H1 (cell line): ENCODE data around the gene COL19A1. TPM values are rescaled to one million over a fixed set of nuclear protein-coding genes. Genes with fewer than 3 reads are reported as not detected.

Experiments
- CTCF ChIA-PET: fragments of 300-600 bp; sonication (Branson Sonifier 250); formaldehyde crosslinking; loops from one replicate; lab custom pipeline; 2021; ENCODE audit not compliant: partially characterized antibody; lab: Charles Lee
- POLR2A ChIA-PET: fragments of 300-600 bp; sonication (Branson Sonifier 250); formaldehyde crosslinking; loops from one replicate; lab custom pipeline; 2021; ENCODE audit warnings: inconsistent platforms; ENCODE audit not compliant: partially characterized antibody; lab: Charles Lee
- DNase-seq, 2 experiments: peaks; one replicate each; pipeline versions ENCODE4 v3.0.0 to v3.0.0-alpha.2; 2010 to 2022; ENCODE audit warnings: low spot score in 2 of 2, low read depth in 1 of 2, mixed read lengths in 1 of 2
- FAIRE-seq: peaks from 2 replicates; lab custom pipeline; 2011; peaks lifted over from hg19 to GRCh38; lab: Jason Lieb, UNC
- H2AFZ ChIP-seq: 2 replicates; pipeline ENCODE4 v1.8.1; 2012; ENCODE audit warnings: low read length, inconsistent platforms
- H2AK5ac ChIP-seq: 2 replicates; pipeline ENCODE4 v1.6.1; 2013; ENCODE audit warnings: low read depth, low read length
- H2BK120ac ChIP-seq: replicated peaks from 2 replicates; pipeline ENCODE3; 2013; ENCODE audit warnings: low read depth, low read length, inconsistent platforms
- H2BK12ac ChIP-seq: 2 replicates; pipeline ENCODE4 v1.6.1; 2013; ENCODE audit warnings: low read depth, low read length
- H2BK15ac ChIP-seq: 2 replicates; pipeline ENCODE4 v1.6.1; 2013; ENCODE audit warnings: low read length
- H2BK20ac ChIP-seq: 2 replicates; pipeline ENCODE4 v1.6.1; 2013; ENCODE audit warnings: low read length
- H2BK5ac ChIP-seq: 2 replicates; pipeline ENCODE4 v1.6.1; 2013; ENCODE audit warnings: low read depth, low read length
- H3K14ac ChIP-seq: 2 replicates; pipeline ENCODE4 v1.6.1; 2013; ENCODE audit warnings: inconsistent platforms; ENCODE audit not compliant: insufficient read length
- H3K18ac ChIP-seq: 2 replicates; pipeline ENCODE4 v1.6.1; 2013; ENCODE audit warnings: low read length; ENCODE audit errors: extremely low read depth
- H3K23ac ChIP-seq: 2 replicates; pipeline ENCODE4 v1.6.1; 2013; ENCODE audit warnings: inconsistent platforms; ENCODE audit not compliant: insufficient read length
- H3K23me2 ChIP-seq: 2 replicates; pipeline ENCODE4 v1.6.1; 2013; ENCODE audit warnings: low read depth, low read length
- H3K27ac ChIP-seq: 2 replicates; pipeline ENCODE4 v1.6.1; 2011; ENCODE audit warnings: low read depth, low read length, inconsistent platforms
- H3K27me3 ChIP-seq, 4 experiments: replicated peaks in 1 of 4; 1 replicate in 1 of 4; 2 replicates in 3 of 4; pipeline versions ENCODE4 v1.6.1 to v1.8.1; 2011 to 2013; ENCODE audit warnings: low read length in 3 of 4, mild to moderate bottlenecking in 3 of 4, inconsistent platforms in 2 of 4, mixed read lengths in 2 of 4, moderate library complexity in 1 of 4; ENCODE audit not compliant: control insufficient read depth in 3 of 4, insufficient read depth in 3 of 4; ENCODE audit errors: extremely low read depth in 1 of 4
- H3K36me3 ChIP-seq, 4 experiments: 2 replicates each; pipeline versions ENCODE4 v1.6.1 to v1.8.1; 2011 to 2013; ENCODE audit warnings: mild to moderate bottlenecking in 4 of 4, low read length in 3 of 4, moderate library complexity in 2 of 4, control low read depth in 1 of 4, inconsistent platforms in 1 of 4; ENCODE audit not compliant: insufficient read depth in 4 of 4, control insufficient read depth in 2 of 4
- H3K4ac ChIP-seq: replicated peaks from 2 replicates; pipeline ENCODE3; 2013; ENCODE audit warnings: low read length, low read depth, mixed read lengths, inconsistent platforms; ENCODE audit not compliant: insufficient read length
- H3K4me1 ChIP-seq, 4 experiments: replicated peaks in 1 of 4; 1 replicate in 1 of 4; 2 replicates in 3 of 4; pipeline versions ENCODE4 v1.6.1 to v1.8.1; 2011 to 2013; ENCODE audit warnings: low read length in 3 of 4, inconsistent platforms in 2 of 4, mixed read lengths in 1 of 4; ENCODE audit not compliant: insufficient read depth in 4 of 4, control insufficient read depth in 3 of 4
- H3K4me2 ChIP-seq, 2 experiments: 2 replicates each; pipeline versions ENCODE4 v1.6.1 to v1.8.1; 2011 to 2013; ENCODE audit warnings: low read depth in 2 of 2, low read length in 2 of 2, control low read depth in 1 of 2, inconsistent platforms in 1 of 2, mild to moderate bottlenecking in 1 of 2; ENCODE audit not compliant: insufficient read depth in 1 of 2
- H3K4me3 ChIP-seq, 4 experiments: fragments of 200-600, 300-600 bp in 1 of 4; sonication (generic), shearing (Covaris generic), sonication (Bioruptor Twin) in 1 of 4; 2 replicates each; pipeline versions ENCODE4 v1.5.1 to v1.8.1; 2011 to 2016; ENCODE audit warnings: low read length in 4 of 4, low read depth in 3 of 4, control low read depth in 2 of 4, inconsistent platforms in 2 of 4, mild to moderate bottlenecking in 2 of 4, mixed read lengths in 1 of 4, moderate library complexity in 1 of 4; ENCODE audit not compliant: insufficient read depth in 2 of 4; ENCODE audit errors: extremely low read depth in 1 of 4
- H3K56ac ChIP-seq: replicated peaks from 2 replicates; pipeline ENCODE3; 2013; ENCODE audit warnings: low read depth, mild to moderate bottlenecking, mixed read lengths, low read length, inconsistent platforms; ENCODE audit not compliant: insufficient read length
- H3K79me1 ChIP-seq: 2 replicates; pipeline ENCODE4 v1.6.1; 2013; ENCODE audit warnings: low read depth, low read length, control low read depth
- H3K79me2 ChIP-seq, 2 experiments: 2 replicates each; pipeline versions ENCODE4 v1.6.1 to v1.8.1; 2012 to 2013; ENCODE audit warnings: low read length in 2 of 2, mild to moderate bottlenecking in 2 of 2, inconsistent platforms in 1 of 2; ENCODE audit not compliant: insufficient read depth in 2 of 2, control insufficient read depth in 1 of 2
- H3K9ac ChIP-seq, 4 experiments: replicated peaks in 1 of 4; 1 replicate in 1 of 4; 2 replicates in 3 of 4; pipeline versions ENCODE4 v1.6.1 to v1.8.1; 2011 to 2013; ENCODE audit warnings: low read depth in 3 of 4, low read length in 3 of 4, control low read depth in 2 of 4, mild to moderate bottlenecking in 2 of 4, moderate library complexity in 2 of 4, inconsistent platforms in 1 of 4; ENCODE audit errors: extremely low read depth in 1 of 4
- H3K9me3 ChIP-seq, 2 experiments: 2 replicates each; pipeline versions ENCODE4 v1.6.1 to v1.8.1; 2012 to 2013; ENCODE audit warnings: mild to moderate bottlenecking in 2 of 2, moderate library complexity in 2 of 2, control low read depth in 1 of 2, inconsistent platforms in 1 of 2, low read depth in 1 of 2, low read length in 1 of 2, mixed read lengths in 1 of 2; ENCODE audit not compliant: insufficient read depth in 2 of 2
- H4K20me1 ChIP-seq, 2 experiments: replicated peaks in 1 of 2; 2 replicates each; pipeline versions ENCODE3 to v1.8.1; 2011 to 2013; ENCODE audit warnings: inconsistent platforms in 2 of 2, low read length in 2 of 2, mild to moderate bottlenecking in 1 of 2; ENCODE audit not compliant: insufficient read depth in 2 of 2, control insufficient read depth in 1 of 2
- H4K5ac ChIP-seq: 2 replicates; pipeline ENCODE4 v1.6.1; 2013; ENCODE audit warnings: low read length, low read depth, mixed read lengths, inconsistent platforms; ENCODE audit not compliant: insufficient read length
- H4K8ac ChIP-seq: 2 replicates; pipeline ENCODE4 v1.8.0; 2013; ENCODE audit warnings: mild to moderate bottlenecking, moderate library complexity, low read length, inconsistent platforms; ENCODE audit not compliant: insufficient read depth; ENCODE audit errors: extremely low read depth
- H4K91ac ChIP-seq: replicated peaks from 2 replicates; pipeline ENCODE3; 2013; ENCODE audit warnings: low read length, mixed read lengths, inconsistent platforms; ENCODE audit not compliant: insufficient read length
- KDM4A ChIP-seq: IDR thresholded peaks from one replicate; pipeline ENCODE4 v1.7.1; 2012; ENCODE audit warnings: low read depth, mild to moderate bottlenecking, moderate library complexity, low read length, inconsistent platforms; ENCODE audit not compliant: severe bottlenecking
- NRF1 ChIP-seq: IDR thresholded peaks from 2 replicates; pipeline ENCODE4 v1.6.1; 2011; ENCODE audit warnings: mild to moderate bottlenecking, low read depth, low read length, improper control_type of control experiment
- SP2 ChIP-seq: IDR thresholded peaks from 2 replicates; pipeline ENCODE4 v1.6.1; 2012; ENCODE audit warnings: mild to moderate bottlenecking, low read length, inconsistent platforms
- SP4 ChIP-seq: IDR thresholded peaks from 2 replicates; pipeline ENCODE4 v1.6.1; 2012; ENCODE audit warnings: low read length, inconsistent platforms
- SUZ12 ChIP-seq: fragments of 200-600 bp; sonication (generic); IDR thresholded peaks from 2 replicates; pipeline ENCODE4 v1.6.1; 2012; ENCODE audit warnings: mild to moderate bottlenecking, inconsistent platforms, low read length, moderate library complexity, mixed read lengths
- TEAD4 ChIP-seq: IDR thresholded peaks from 2 replicates; pipeline ENCODE4 v1.6.1; 2012; ENCODE audit warnings: low read depth, low read length, inconsistent platforms, mixed read lengths
- WGBS, 2 experiments: shearing (Covaris generic) in 1 of 2; methylation state at CpG; one replicate each; pipeline versions ENCODE4 v1.1.6 to v1.1.7; 2013 to 2015; ENCODE audit warnings: low lambda C conversion rate in 2 of 2, mixed read lengths in 2 of 2, inconsistent platforms in 1 of 2, low coverage in 1 of 2, missing lambda C conversion rate in 1 of 2; ENCODE audit not compliant: insufficient replicate concordance in 2 of 2, insufficient coverage in 1 of 2, insufficient read length in 1 of 2; ENCODE audit errors: extremely low coverage in 1 of 2, missing lambda C conversion rate in 1 of 2; 5-methylcytosine and 5-hydroxymethylcytosine counted together
- polyA plus RNA-seq, 7 experiments: library from polyadenylated mRNA; depleted of rRNA in 3 of 7; stranded (reverse) in 5 of 7; unstranded in 2 of 7; fragments of >200 nt in 5 of 7; fragments of 200-250 nt in 2 of 7; gene quantifications; 1 replicate in 5 of 7; 2 replicates in 1 of 7; 4 replicates in 1 of 7; pipeline versions ENCODE4 v1.2.1 to v1.2.3, GENCODE V29; 2011 to 2013; ENCODE audit warnings: missing spikeins in 2 of 7, mixed read lengths in 2 of 7
- total RNA-seq: library from RNA; stranded (reverse); fragmentation: NEBNext Ultra II Directional; extraction: Animal tissue kit (Norgen Biotek cat#: 25700); gene quantifications from 2 replicates; pipeline ENCODE4 v1.2.1, GENCODE V29; 2021
- TF ChIP-seq, protein P1 (sequence below): IDR thresholded peaks from 2 replicates; pipeline ENCODE4 v1.6.1; 2012; ENCODE audit warnings: inconsistent platforms

COL19A1 gene
- total and polyA plus RNA-seq, 2 of the 8 experiments (the other 6 are each of a cell fraction or from before 2014, with no cell fraction given), result not detected

DNA sequence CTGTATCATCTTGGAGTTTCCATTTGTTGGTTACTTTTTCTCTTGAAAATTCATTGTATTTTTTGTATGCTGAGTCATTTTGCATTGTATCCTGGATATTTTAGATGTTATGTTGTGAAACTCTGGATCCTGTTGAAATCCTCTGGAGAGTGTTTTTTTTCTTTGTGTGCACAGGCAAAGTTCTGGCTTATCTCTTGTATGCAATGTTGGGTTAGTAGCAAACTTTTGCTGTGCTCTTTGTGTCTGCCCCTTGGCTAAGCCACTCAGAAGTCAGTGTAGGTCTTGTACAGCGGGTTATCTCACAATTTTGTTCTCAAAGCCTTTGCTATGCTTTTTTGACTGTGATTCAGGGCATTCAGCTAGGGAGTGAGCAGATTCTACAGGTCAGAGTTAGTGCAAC is 40.5 kb upstream of the COL19A1 start:
- H2AFZ ChIP-seq, result peak overlapping the region; percentile 91
- TF ChIP-seq SP2 (no peak), SUZ12 (no peak), KDM4A (no peak), NRF1 (no peak), SP4 (no peak), TEAD4 (no peak)
- TF ChIP-seq, protein P1, sequence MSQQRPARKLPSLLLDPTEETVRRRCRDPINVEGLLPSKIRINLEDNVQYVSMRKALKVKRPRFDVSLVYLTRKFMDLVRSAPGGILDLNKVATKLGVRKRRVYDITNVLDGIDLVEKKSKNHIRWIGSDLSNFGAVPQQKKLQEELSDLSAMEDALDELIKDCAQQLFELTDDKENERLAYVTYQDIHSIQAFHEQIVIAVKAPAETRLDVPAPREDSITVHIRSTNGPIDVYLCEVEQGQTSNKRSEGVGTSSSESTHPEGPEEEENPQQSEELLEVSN, result no peak
- TF ChIP-seq, all 59 proteins: peak for 0

More for the DNA sequence above, 40.5 kb upstream of the COL19A1 start:
- no peak overlapping the region for H3K4ac ChIP-seq
- no peak overlapping the region for H3K23ac ChIP-seq
- no peak overlapping the region for H2BK15ac ChIP-seq
- H3K79me2 ChIP-seq, result no peaks in the 10 kb centered on the region
- H3K56ac ChIP-seq, result no peak overlapping the region
- no peak for DNase-seq
- no peak overlapping the region for H2BK12ac ChIP-seq
- H3K18ac ChIP-seq, result no peak overlapping the region
- 87% methylated on average over 1 of the region's 1 CpG; no CpG with 5 or more reads in 1 of the 2 experiments for WGBS, 2 experiments
- no peaks in the 10 kb centered on the region for H3K23me2 ChIP-seq
- no peak overlapping the region for H2BK120ac ChIP-seq
- H3K9me3 ChIP-seq, result no peaks in the 10 kb centered on the region
- H3K4me1 ChIP-seq, result no peaks in the 10 kb centered on the region
- no peaks in the 10 kb centered on the region for H3K79me1 ChIP-seq
- ChIA-PET CTCF (no interaction called here), POLR2A (no interaction called here)
- H3K27me3 ChIP-seq, result peaks cover 0 to under 1% (median 0%) of the 10 kb centered on the region in 4 experiments; a peak in 1 of 7 replicates
- H2BK20ac ChIP-seq, result no peak overlapping the region
- no peak overlapping the region for H2AK5ac ChIP-seq
- no peak overlapping the region for H3K4me3 ChIP-seq
- FAIRE-seq, result no peak
- H3K4me2 ChIP-seq, result no peak overlapping the region
- no peak overlapping the region for H4K8ac ChIP-seq
- H4K5ac ChIP-seq, result no peak overlapping the region
- H4K91ac ChIP-seq, result no peak overlapping the region
- no peak overlapping the region for H3K9ac ChIP-seq
- no peaks in the 10 kb centered on the region for H4K20me1 ChIP-seq
- H2BK5ac ChIP-seq, result no peak overlapping the region
- H3K36me3 ChIP-seq, result no peaks in the 10 kb centered on the region
- H3K14ac ChIP-seq, result no peak overlapping the region
- H3K27ac ChIP-seq, result no peak overlapping the region
